Urothelium cell line (cell line): ENCODE measurements around the gene PLXNB3.
"Not testable (repeated sequence)": the region's sequence is repeated elsewhere in the genome, so short reads cannot be mapped to it uniquely, and the experiment has no call there.

Experiments used
- DNase-seq: peaks from one replicate; pipeline ENCODE4 v3.0.0; 2011; ENCODE audit warnings: low spot score, mixed read lengths
- FAIRE-seq: peaks from 2 replicates; lab custom pipeline; 2011; peaks lifted over from hg19 to GRCh38; lab: Jason Lieb, UNC

PLXNB3 gene

GRCh38 chrX:153763989-153764755 is at the start of gene PLXNB3:
Gene PLXNB3, plus strand, starts transcription at chrX:153764249. Its CDS starts 1,287 bp downstream, at chrX:153765536.
- peak; percentile 74 for FAIRE-seq
- peak; percentile 89 for DNase-seq

DNA sequence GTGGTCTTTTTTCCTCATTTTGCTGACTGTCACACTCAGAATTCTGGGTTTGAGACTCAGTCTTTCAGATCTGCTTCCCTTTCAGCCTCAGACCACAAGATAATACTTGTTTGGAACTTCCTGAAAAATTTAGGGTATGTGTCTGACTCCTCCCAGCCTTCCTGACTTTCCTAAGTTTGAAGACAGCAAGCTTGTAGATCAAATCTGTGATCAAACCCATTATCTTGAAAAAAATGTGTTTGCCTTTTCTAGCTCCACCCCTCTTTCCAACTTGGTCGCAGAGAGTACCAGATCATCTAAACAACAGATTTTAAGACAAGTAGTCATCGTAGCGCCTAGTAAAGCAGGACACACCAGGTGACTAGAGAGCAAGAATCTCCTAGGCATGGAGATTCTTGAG is 49.8 kb upstream of the PLXNB3 start:
- no peak for FAIRE-seq
- no peak for DNase-seq

GRCh38 chrX:153717445-153717844 is 46.6 kb upstream of the PLXNB3 start:
- no peak for DNase-seq
- no peak for FAIRE-seq

DNA sequence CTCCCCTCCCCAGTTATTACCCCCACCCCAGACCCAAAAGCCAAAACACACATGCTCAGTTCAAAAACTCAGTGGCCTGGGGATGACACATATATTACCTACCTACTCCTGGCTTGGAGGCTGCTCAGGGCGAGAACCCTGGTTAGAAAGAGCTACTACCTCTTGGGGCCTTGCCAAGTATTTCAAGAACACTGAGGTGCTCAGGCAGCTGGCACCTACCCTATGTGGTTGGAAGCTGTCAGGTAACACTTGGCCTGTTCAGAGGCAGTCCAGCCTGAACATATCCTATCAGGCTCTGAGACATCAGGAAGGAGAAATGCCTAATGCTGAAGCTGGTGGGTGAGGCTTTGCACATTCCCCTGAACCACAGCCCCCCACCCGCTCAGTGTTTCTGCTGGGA is 44.8 kb upstream of the PLXNB3 start:
- DNase-seq, result no peak
- FAIRE-seq, result no peak

DNA sequence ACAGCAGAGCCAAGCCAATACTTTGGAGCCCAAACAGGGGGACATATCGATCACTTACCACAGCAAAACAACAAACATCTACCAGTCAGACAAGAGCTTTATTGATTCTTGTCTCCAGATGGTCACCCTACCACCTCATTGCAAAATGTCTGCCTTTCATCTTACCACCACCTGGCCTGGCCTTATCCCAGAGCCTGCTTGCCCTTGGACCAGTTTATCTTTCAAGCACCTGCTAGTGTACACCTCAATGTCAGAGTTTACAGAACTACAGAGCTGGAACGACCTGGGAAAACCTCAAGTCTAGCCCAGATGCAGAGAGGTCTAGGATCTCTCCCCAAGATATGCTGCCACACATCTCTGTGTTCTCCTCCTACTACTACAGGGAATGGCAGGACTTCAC is 44.3 kb upstream of the PLXNB3 start:
- DNase-seq, result no peak
- FAIRE-seq, result no peak

GRCh38 chrX:153722704-153723350 is 41.2 kb upstream of the PLXNB3 start:
- DNase-seq (no peak), FAIRE-seq (no peak)

- no peak for FAIRE-seq
- DNase-seq, result peak; percentile 65
Measured at GRCh38 chrX:153723351-153724251, 40.4 kb upstream of the PLXNB3 start.

- DNase-seq (peak; percentile 96), FAIRE-seq (peak; percentile 56)
Measured at GRCh38 chrX:153724252-153725038, 39.6 kb upstream of the PLXNB3 start, which contains the start of the genes ABCD1 and BCAP31. Gene ABCD1, plus strand, starts transcription at chrX:153724856. Its CDS starts 411 bp downstream, at chrX:153725267. Gene BCAP31, minus strand, starts transcription at chrX:153724387. Its CDS starts 1,143 bp downstream, at chrX:153723244.

DNA sequence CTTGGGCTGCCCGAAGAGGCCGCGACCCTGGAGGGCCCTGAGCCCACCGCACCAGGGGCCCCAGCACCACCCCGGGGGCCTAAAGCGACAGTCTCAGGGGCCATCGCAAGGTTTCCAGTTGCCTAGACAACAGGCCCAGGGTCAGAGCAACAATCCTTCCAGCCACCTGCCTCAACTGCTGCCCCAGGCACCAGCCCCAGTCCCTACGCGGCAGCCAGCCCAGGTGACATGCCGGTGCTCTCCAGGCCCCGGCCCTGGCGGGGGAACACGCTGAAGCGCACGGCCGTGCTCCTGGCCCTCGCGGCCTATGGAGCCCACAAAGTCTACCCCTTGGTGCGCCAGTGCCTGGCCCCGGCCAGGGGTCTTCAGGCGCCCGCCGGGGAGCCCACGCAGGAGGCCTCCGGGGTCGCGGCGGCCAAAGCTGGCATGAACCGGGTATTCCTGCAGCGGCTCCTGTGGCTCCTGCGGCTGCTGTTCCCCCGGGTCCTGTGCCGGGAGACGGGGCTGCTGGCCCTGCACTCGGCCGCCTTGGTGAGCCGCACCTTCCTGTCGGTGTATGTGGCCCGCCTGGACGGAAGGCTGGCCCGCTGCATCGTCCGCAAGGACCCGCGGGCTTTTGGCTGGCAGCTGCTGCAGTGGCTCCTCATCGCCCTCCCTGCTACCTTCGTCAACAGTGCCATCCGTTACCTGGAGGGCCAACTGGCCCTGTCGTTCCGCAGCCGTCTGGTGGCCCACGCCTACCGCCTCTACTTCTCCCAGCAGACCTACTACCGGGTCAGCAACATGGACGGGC is 38.8 kb upstream of the PLXNB3 start:
- DNase-seq (peak; percentile 14), FAIRE-seq (no peak)

GRCh38 chrX:153725832-153726285 is 38.2 kb upstream of the PLXNB3 start:
- DNase-seq (no peak), FAIRE-seq (no peak)

DNA sequence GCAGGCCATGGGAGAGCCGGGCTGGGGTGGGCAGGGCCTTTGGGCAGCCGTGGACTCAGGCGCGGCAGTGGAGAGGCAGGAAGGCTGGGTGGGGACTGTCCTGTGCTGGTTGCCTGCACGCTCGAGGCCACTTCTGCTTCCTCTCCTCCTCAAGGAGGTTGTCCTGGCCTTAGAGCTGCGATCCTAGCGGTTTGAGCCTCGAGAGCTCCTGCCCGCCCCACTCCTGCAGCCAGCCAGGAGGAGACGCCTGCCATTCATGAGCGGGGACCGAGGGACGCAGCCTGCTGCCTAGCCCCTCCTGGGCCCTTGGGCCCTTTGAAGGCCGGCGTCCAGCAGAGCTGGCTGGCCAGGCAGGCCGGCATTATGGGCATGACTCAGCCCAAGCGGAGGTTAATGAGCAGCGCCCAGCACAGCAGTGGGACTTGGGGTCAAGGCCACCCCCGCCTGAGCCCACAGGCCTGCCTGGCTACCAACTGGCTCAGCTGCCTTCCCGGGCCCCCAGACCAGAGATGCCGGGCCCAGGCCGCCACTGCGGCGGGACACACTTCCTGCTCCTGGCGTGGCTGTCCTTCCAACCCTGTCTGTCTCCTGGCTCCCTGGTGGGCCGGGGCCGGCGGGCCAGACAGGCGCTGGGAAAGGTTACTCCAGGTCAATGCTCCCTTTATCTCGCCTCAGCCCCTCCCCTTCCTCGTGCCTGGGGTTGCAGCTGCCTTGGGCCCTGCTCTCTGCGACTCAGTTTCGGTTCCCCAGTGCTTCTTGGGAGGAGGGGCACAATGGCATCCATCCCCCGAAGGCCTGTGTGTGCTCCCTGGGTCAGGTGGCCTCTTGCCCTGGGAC is 37.5 kb upstream of the PLXNB3 start:
- DNase-seq (peak; percentile 38), FAIRE-seq (no peak)

DNA sequence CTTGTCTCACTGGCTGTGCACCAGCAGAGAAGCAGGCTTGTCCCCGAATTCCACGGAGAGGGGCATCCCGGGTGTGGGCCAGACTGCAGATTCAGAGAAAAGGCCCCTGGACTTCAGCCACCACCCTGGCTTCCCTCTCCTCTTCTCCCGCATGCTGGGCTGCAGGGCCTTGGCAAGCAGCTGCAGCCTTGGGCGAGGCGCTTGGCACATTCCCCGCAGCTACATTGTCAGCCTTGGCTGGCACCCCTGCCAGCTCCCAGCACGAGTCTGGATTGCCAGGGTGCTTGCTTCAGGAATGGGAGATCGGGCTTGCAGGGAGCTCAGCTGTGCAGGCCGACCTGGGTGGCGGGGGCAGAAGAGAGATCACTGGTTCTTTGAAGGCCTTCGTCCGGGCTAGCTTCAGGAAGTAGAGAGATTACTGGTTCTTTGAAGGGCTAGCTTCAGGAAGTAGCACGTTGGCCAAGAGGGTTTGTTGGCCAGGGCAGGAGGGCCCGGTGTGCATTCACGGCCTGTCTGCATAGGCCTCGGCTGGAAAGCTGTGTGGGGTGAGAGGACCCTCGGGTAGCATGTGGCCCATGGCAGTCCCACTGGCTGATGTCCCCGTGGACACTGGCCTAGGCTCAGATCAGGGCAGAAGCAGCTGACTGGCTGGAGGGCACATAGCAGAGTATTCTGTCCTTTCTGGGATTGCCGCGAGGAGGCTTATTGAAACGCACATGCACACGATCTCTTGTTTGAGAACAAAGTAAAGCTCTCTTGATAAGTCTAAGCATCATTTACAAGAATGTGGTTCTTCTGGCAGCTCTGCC is 36.7 kb upstream of the PLXNB3 start:
- FAIRE-seq (no peak), DNase-seq (no peak)

DNA sequence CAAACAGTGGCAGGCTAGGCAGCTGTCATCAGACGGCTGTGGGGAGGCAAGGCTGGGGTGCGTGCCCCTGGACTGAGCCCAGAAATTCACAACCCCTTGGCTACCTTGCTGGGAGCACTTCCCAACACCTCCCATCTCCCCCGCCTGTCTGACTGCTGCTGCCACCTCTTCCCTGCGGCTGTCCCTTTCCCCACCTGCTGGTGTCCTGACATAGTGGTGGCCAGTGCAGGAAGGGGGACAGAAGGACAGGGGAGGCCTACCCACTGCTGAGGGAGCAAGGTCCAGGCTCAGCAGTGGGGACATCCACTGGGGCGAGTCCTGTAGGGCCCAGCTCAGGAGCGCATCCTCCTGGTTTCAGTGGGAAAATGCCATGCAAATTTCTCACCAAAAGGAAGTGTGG is 36.0 kb upstream of the PLXNB3 start:
- FAIRE-seq, result no peak
- DNase-seq, result no peak

DNA sequence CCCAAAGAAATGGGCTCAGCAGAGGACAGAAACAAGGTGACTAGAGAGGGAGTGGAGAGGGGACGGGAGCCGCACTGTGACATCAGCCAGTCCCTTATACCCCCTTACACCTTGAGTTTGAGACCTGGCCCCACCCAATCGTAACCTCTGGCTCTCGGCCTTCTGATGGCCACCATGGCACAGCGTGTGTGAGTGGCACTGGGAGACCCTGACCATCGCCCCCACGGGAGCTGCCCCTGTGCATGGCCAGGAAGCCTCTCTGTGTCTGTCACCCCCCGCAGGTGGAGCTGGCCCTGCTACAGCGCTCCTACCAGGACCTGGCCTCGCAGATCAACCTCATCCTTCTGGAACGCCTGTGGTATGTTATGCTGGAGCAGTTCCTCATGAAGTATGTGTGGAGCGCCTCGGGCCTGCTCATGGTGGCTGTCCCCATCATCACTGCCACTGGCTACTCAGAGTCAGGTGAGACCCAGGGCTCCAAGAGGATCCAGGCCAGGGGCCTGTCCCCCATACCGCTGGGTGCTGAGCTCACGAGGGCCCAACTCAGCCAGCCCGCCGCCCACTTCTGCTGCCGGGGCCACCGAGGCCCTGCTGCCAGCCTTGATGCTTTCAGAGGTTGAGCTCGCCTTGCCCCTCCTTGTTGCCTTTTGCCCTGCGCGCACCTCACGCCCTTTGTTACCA is 35.0 kb upstream of the PLXNB3 start:
- DNase-seq (no peak), FAIRE-seq (no peak)

- not testable (repeated sequence) for FAIRE-seq, DNase-seq
Measured at GRCh38 chrX:153730115-153730514, 33.9 kb upstream of the PLXNB3 start.

DNA sequence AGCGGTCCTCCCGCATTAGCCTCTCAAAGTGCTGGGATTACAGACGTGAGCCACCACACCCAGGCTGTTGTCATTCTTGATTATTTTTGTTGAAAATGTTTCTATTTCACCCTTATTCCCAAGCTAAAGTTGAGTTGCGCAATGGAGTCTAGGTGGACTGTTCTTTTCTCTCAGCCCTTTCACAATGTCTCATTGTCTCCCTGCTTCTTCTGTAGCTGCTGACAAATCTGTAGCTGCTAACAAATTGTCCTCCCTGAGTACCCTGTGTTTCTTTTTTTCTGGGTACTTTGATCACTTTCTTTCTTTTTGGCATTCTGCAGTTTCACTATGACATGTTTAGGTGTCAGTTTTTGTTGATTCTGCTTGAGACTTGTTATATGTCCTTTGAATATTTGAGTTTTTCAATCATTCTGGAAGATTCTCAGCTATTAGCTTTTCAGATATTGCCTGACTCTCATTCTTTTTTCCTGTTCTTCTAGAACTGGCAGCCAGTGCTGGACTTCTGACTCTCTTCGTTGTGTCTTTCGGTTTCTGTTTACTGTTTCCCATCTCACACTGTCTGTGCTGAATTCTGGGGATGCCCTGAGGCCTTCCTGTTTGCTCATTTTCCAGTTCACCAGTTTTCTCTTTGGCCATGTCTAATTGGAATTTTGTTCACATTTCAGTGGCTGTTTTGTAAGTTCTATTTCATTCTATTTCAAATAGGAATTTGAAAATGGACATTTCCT is 32.8 kb upstream of the PLXNB3 start:
- FAIRE-seq (no peak), DNase-seq (no peak)

- FAIRE-seq, result no peak
Measured at GRCh38 chrX:153731845-153732215, 32.2 kb upstream of the PLXNB3 start.

More at GRCh38 chrX:153731845-153732215, 32.2 kb upstream of the PLXNB3 start:
- DNase-seq, result no peak
